Right lobe of liver (tissue), 4 donors: ENCODE measurements around the gene CHCHD5.
"Not testable (repeated sequence)": the region's sequence is repeated elsewhere in the genome, so short reads cannot be mapped to it uniquely, and the experiment has no call there.

Experiments used
- POLR2A ChIP-seq: fragments of 450-650 bp; IDR thresholded peaks from one replicate; pipeline ENCODE4 v1.6.1; 2017; ENCODE audit warnings: antibody characterized with exemption, mild to moderate bottlenecking
- TF ChIP-seq, protein P1 (sequence below), 4 donors: fragments of 200-600 bp in 3 of 4; fragments of 450-650 bp in 1 of 4; IDR thresholded peaks; one replicate each; pipeline versions ENCODE4 v1.5.1 to v1.8.0; 2016 to 2022; ENCODE audit warnings: antibody characterized with exemption in 4 of 4, mild to moderate bottlenecking in 2 of 4
- donor health status: DM: no; HTN: no; CAD: no.
- donor health status: DM: no; HTN: no; CAD: no.
- donor health status: DM: no; HTN: yes; CAD: no.

DNA sequence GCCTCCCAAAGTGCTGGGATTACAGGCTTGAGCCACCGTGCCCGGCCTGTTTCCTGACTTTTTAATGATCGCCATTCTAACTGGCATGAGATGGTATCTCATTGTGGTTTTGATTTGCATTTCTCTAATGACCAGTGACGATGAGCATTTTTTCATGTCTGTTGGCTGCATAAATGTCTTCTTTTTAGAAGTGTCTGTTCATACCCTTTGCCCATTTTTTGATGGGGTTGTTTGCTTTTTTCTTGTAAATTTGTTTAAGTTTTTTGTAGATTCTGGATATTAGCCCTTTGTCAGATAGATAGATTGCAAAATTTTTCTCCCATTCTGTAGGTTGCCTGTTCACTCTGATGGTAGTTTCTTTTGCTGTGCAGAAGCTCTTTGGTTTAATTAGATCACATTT lies 24.9 kb downstream of the CHCHD5 start:
- TF ChIP-seq, protein P1, sequence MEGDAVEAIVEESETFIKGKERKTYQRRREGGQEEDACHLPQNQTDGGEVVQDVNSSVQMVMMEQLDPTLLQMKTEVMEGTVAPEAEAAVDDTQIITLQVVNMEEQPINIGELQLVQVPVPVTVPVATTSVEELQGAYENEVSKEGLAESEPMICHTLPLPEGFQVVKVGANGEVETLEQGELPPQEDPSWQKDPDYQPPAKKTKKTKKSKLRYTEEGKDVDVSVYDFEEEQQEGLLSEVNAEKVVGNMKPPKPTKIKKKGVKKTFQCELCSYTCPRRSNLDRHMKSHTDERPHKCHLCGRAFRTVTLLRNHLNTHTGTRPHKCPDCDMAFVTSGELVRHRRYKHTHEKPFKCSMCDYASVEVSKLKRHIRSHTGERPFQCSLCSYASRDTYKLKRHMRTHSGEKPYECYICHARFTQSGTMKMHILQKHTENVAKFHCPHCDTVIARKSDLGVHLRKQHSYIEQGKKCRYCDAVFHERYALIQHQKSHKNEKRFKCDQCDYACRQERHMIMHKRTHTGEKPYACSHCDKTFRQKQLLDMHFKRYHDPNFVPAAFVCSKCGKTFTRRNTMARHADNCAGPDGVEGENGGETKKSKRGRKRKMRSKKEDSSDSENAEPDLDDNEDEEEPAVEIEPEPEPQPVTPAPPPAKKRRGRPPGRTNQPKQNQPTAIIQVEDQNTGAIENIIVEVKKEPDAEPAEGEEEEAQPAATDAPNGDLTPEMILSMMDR (IDR thresholded peaks at IDR 0.05), result not testable (repeated sequence)
- TF ChIP-seq POLR2A, result not testable (repeated sequence)
